ENCODE results near the gene EVI5. TPM values are rescaled to one million over a fixed set of nuclear protein-coding genes. Genes with fewer than 3 reads are reported as not detected.
A peak's percentile ranks its signal among the peaks of the same experiment; 100 is the strongest.

The EVI5 gene
- total and polyA plus RNA-seq, 4 experiments from 2014 or later: 0.16 to 1.7 (median 0.57) TPM

- no peaks in the 10 kb centered on the region for H3K27me3 ChIP-seq (ENCODE audit: insufficient read depth, low read length)
- Mint-ChIP-seq H3K27ac (no peak overlapping the region), H3K9me3 (no peaks in the 10 kb centered on the region), H3K36me3 (no peaks in the 10 kb centered on the region), H3K4me3 (no peak overlapping the region), H3K4me1 (no peaks in the 10 kb centered on the region), H3K27me3 (peaks cover 0 to 2% of the 10 kb centered on the region in 2 donors)
- H3K9me3 ChIP-seq (ENCODE audit: control insufficient read depth in 1 of 2, low read length in 2 of 2): no peaks in the 10 kb centered on the region
- no peaks in the 10 kb centered on the region for H3K4me1 ChIP-seq (ENCODE audit: insufficient read depth, low read length)
- DNase-seq: no peak
- CTCF ChIA-PET (ENCODE audit: partially characterized antibody): no interaction called here
- no peak overlapping the region for H3K27ac ChIP-seq (ENCODE audit: low read depth, low read length)
- intact Hi-C loops (cut with micrococcal nuclease): no loop called here
- H3K36me3 ChIP-seq (ENCODE audit: insufficient read depth, low read length): no peaks in the 10 kb centered on the region
- no peak overlapping the region for H3K4me3 ChIP-seq (ENCODE audit: low read length in 2 of 2)
- POLR2A ChIA-PET (ENCODE audit: partially characterized antibody): interaction anchor here (0.8 kb wide), 1 partner anchor 26 kb away, joined by 3 read pairs; no protein-coding TSS in a partner anchor
Measured at GRCh38 chr1:92511541-92511940, 273.4 kb downstream of the EVI5 start.

GRCh38 chr1:92509619-92510018 lies 275.3 kb downstream of the EVI5 start:
- Mint-ChIP-seq H3K36me3 (no peaks in the 10 kb centered on the region), H3K4me1 (peaks cover 0 to 7% (median 2%) of the 10 kb centered on the region in 4 donors), H3K27ac (no peak overlapping the region), H3K27me3 (peaks cover 0 to 2% of the 10 kb centered on the region in 2 donors), H3K4me3 (no peak overlapping the region), H3K9me3 (no peaks in the 10 kb centered on the region)
- Histone ChIP-seq H3K4me3 (ENCODE audit: low read length in 2 of 2) (no peak overlapping the region), H3K4me1 (ENCODE audit: insufficient read depth, low read length) (no peaks in the 10 kb centered on the region), H3K36me3 (ENCODE audit: insufficient read depth, low read length) (no peaks in the 10 kb centered on the region), H3K27me3 (ENCODE audit: insufficient read depth, low read length) (no peaks in the 10 kb centered on the region), H3K9me3 (ENCODE audit: control insufficient read depth in 1 of 2, low read length in 2 of 2) (no peaks in the 10 kb centered on the region), H3K27ac (ENCODE audit: low read depth, low read length) (no peak overlapping the region)
- intact Hi-C loops (cut with micrococcal nuclease): no loop called here
- no peak for DNase-seq
- ChIA-PET CTCF (ENCODE audit: partially characterized antibody) (no interaction called here), POLR2A (ENCODE audit: partially characterized antibody) (no interaction called here)

GRCh38 chr1:92505015-92505692 lies 279.8 kb downstream of the EVI5 start:
- no peaks in the 10 kb centered on the region for H3K4me1 ChIP-seq (ENCODE audit: insufficient read depth, low read length)
- no peak overlapping the region for H3K27ac ChIP-seq (ENCODE audit: low read depth, low read length)
- Mint-ChIP-seq H3K27me3 (no peaks in the 10 kb centered on the region), H3K27ac (peak overlapping the region in 1 of 7 donors; percentile 13), H3K36me3 (no peaks in the 10 kb centered on the region), H3K4me1 (peaks cover 0 to 13% (median 6%) of the 10 kb centered on the region in 4 donors), H3K9me3 (no peaks in the 10 kb centered on the region), H3K4me3 (peak overlapping the region in 1 of 8 donors; percentile 20)
- POLR2A ChIA-PET (ENCODE audit: partially characterized antibody): interaction anchor here (1.0 kb wide), 1 partner anchor 22 kb away, joined by 4 read pairs; no protein-coding TSS in a partner anchor
- no peaks in the 10 kb centered on the region for H3K36me3 ChIP-seq (ENCODE audit: insufficient read depth, low read length)
- no peak overlapping the region for H3K4me3 ChIP-seq (ENCODE audit: low read length in 2 of 2)
- no peaks in the 10 kb centered on the region for H3K9me3 ChIP-seq (ENCODE audit: control insufficient read depth in 1 of 2, low read length in 2 of 2)
- intact Hi-C loops (cut with micrococcal nuclease): no loop called here
- DNase-seq: no peak
- CTCF ChIA-PET (ENCODE audit: partially characterized antibody): no interaction called here
- no peaks in the 10 kb centered on the region for H3K27me3 ChIP-seq (ENCODE audit: insufficient read depth, low read length)

GRCh38 chr1:92504291-92505014 lies 280.5 kb downstream of the EVI5 start:
- peak overlapping the region in 4 of 7 donors; percentile 2 to 51 (median 23) for H3K27ac Mint-ChIP-seq
- no peak for DNase-seq
- no peaks in the 10 kb centered on the region for H3K9me3 Mint-ChIP-seq
- H3K36me3 Mint-ChIP-seq: no peaks in the 10 kb centered on the region
- H3K4me3 Mint-ChIP-seq: peak overlapping the region in 1 of 8 donors; percentile 20
- no peaks in the 10 kb centered on the region for H3K27me3 Mint-ChIP-seq
- no peak overlapping the region for H3K4me3 ChIP-seq (ENCODE audit: low read length in 2 of 2)
- peaks cover 0 to 13% (median 6%) of the 10 kb centered on the region in 4 donors for H3K4me1 Mint-ChIP-seq
- no peaks in the 10 kb centered on the region for H3K27me3 ChIP-seq (ENCODE audit: insufficient read depth, low read length)
- no peaks in the 10 kb centered on the region for H3K36me3 ChIP-seq (ENCODE audit: insufficient read depth, low read length)
- intact Hi-C loops (cut with micrococcal nuclease): no loop called here
- POLR2A ChIA-PET (ENCODE audit: partially characterized antibody): interaction anchor here (1.2 kb wide), 1 partner anchor 19 kb away, joined by 5 read pairs; no protein-coding TSS in a partner anchor
- no peak overlapping the region for H3K27ac ChIP-seq (ENCODE audit: low read depth, low read length)
- H3K9me3 ChIP-seq (ENCODE audit: control insufficient read depth in 1 of 2, low read length in 2 of 2): no peaks in the 10 kb centered on the region
- CTCF ChIA-PET (ENCODE audit: partially characterized antibody): no interaction called here
- no peaks in the 10 kb centered on the region for H3K4me1 ChIP-seq (ENCODE audit: insufficient read depth, low read length)

GRCh38 chr1:92503926-92504285 lies 281.0 kb downstream of the EVI5 start:
- Mint-ChIP-seq H3K9me3 (no peaks in the 10 kb centered on the region), H3K27ac (peak overlapping the region in 4 of 7 donors; percentile 2 to 51 (median 23)), H3K4me1 (peaks cover 0 to 13% (median 6%) of the 10 kb centered on the region in 4 donors), H3K27me3 (no peaks in the 10 kb centered on the region), H3K36me3 (no peaks in the 10 kb centered on the region), H3K4me3 (no peak overlapping the region)
- Histone ChIP-seq H3K27me3 (ENCODE audit: insufficient read depth, low read length) (no peaks in the 10 kb centered on the region), H3K36me3 (ENCODE audit: insufficient read depth, low read length) (no peaks in the 10 kb centered on the region), H3K4me1 (ENCODE audit: insufficient read depth, low read length) (no peaks in the 10 kb centered on the region), H3K4me3 (ENCODE audit: low read length in 2 of 2) (no peak overlapping the region), H3K9me3 (ENCODE audit: control insufficient read depth in 1 of 2, low read length in 2 of 2) (no peaks in the 10 kb centered on the region), H3K27ac (ENCODE audit: low read depth, low read length) (no peak overlapping the region)
- intact Hi-C loops (cut with micrococcal nuclease): no loop called here
- no peak for DNase-seq
- ChIA-PET CTCF (ENCODE audit: partially characterized antibody) (no interaction called here), POLR2A (ENCODE audit: partially characterized antibody) (interaction anchor here (1.2 kb wide), 1 partner anchor 19 kb away, joined by 5 read pairs; no protein-coding TSS in a partner anchor)

GRCh38 chr1:92503043-92503925 lies 281.6 kb downstream of the EVI5 start:
- Mint-ChIP-seq H3K27ac (peak overlapping the region in 1 of 7 donors; percentile 9), H3K9me3 (no peaks in the 10 kb centered on the region), H3K36me3 (no peaks in the 10 kb centered on the region), H3K27me3 (no peaks in the 10 kb centered on the region), H3K4me3 (no peak overlapping the region), H3K4me1 (peaks cover 4 to 13% (median 6%) of the 10 kb centered on the region in 4 donors)
- Histone ChIP-seq H3K4me1 (ENCODE audit: insufficient read depth, low read length) (no peaks in the 10 kb centered on the region), H3K36me3 (ENCODE audit: insufficient read depth, low read length) (no peaks in the 10 kb centered on the region), H3K27me3 (ENCODE audit: insufficient read depth, low read length) (no peaks in the 10 kb centered on the region), H3K27ac (ENCODE audit: low read depth, low read length) (no peak overlapping the region), H3K9me3 (ENCODE audit: control insufficient read depth in 1 of 2, low read length in 2 of 2) (no peaks in the 10 kb centered on the region), H3K4me3 (ENCODE audit: low read length in 2 of 2) (no peak overlapping the region)
- no peak for DNase-seq
- intact Hi-C loops (cut with micrococcal nuclease): no loop called here
- ChIA-PET POLR2A (ENCODE audit: partially characterized antibody) (interaction anchor here (1.2 kb wide), 1 partner anchor 18 kb away, joined by 5 read pairs; no protein-coding TSS in a partner anchor), CTCF (ENCODE audit: partially characterized antibody) (interaction anchor here (0.7 kb wide), 1 partner anchor 34 kb away, joined by 3 read pairs; no protein-coding TSS in a partner anchor)
